Measurements from ENCODE around the gene MRPS33.
"Not testable (repeated sequence)": the region's sequence is repeated elsewhere in the genome, so short reads cannot be mapped to it uniquely, and the experiment has no call there.

MRPS33 gene

GRCh38 chr7:141014524-141015395 lies at the start of gene MRPS33:
Gene MRPS33 (minus strand): TSS chr7:141014952. CDS start chr7:141010633, 4,319 bp downstream.
- peak; percentile 98 for DNase-seq (ENCODE audit: low read depth)
- peak within 1 kb of the TSS; percentile 88 for H3K9ac ChIP-seq (ENCODE audit: low read length)
- peak within 1 kb of the TSS; percentile 94 for H3K4me3 ChIP-seq (ENCODE audit: low read length)
- H3K36me3 ChIP-seq (ENCODE audit: control insufficient read depth, insufficient read depth, low read length, severe bottlenecking): peaks cover 6% of the 10 kb centered on the region
- H3K9me3 ChIP-seq (ENCODE audit: control insufficient read depth, low read length): no peaks in the 10 kb centered on the region
- H3K27me3 ChIP-seq (replicated peaks; ENCODE audit: control insufficient read depth, insufficient read depth, low read length): no peaks in the 10 kb centered on the region
- peaks cover 26% of the 10 kb centered on the region for H3K4me1 ChIP-seq (ENCODE audit: control insufficient read depth, insufficient read depth, low read length)

DNA sequence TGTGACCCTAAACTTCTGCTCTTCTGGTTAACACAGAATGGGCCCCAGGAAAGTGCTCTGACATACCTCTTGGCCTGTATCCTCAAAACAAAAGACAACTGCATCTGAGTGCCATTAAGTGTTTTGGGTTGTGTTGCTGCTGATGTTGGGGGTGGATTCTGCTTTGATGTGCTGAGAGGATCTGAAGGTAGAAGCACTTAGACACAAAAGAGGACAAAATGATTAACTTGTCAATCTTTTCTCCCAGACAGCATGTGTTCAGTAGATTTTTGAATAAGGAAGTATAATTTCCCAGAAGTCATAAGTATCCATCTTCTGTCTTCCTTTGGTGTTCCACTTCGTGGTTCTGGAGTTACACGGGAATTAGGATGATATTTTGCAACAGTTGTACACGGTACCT lies 43.0 kb upstream of the MRPS33 start:
- no peaks in the 10 kb centered on the region for H3K36me3 ChIP-seq (ENCODE audit: control insufficient read depth, insufficient read depth, low read length, severe bottlenecking)
- H3K4me3 ChIP-seq (ENCODE audit: low read length): no peak overlapping the region
- H3K27me3 ChIP-seq (replicated peaks; ENCODE audit: control insufficient read depth, insufficient read depth, low read length): no peaks in the 10 kb centered on the region

DNA sequence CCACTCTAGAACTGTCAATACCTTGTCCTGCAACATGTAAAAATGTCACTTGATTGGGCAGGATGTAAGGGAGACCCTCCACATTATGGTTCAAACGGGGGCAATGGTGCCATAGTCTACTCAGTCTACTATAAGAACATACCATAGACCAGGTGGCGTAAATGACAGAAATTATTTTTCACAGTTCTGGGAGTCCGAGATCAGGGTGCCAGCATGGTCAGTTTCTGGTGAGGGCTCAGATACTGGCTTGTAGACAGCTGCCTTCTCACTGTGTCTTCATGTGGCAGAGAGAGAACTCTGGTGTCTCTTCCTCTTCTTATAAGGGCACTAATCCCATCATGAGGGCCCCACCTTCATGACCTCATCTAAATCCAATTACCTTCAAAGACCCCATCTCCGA lies 40.4 kb upstream of the MRPS33 start:
- DNase-seq (ENCODE audit: low read depth): no peak
- peaks cover 4% of the 10 kb centered on the region for H3K9me3 ChIP-seq (ENCODE audit: control insufficient read depth, low read length)
- H3K9ac ChIP-seq (ENCODE audit: low read length): no peak overlapping the region
- no peaks in the 10 kb centered on the region for H3K36me3 ChIP-seq (ENCODE audit: control insufficient read depth, insufficient read depth, low read length, severe bottlenecking)
- H3K4me1 ChIP-seq (ENCODE audit: control insufficient read depth, insufficient read depth, low read length): no peaks in the 10 kb centered on the region
- H3K27me3 ChIP-seq (replicated peaks; ENCODE audit: control insufficient read depth, insufficient read depth, low read length): no peaks in the 10 kb centered on the region
- no peak overlapping the region for H3K4me3 ChIP-seq (ENCODE audit: low read length)

More for the DNA sequence above, 43.0 kb upstream of the MRPS33 start:
- Histone ChIP-seq H3K9ac (ENCODE audit: low read length) (no peak overlapping the region), H3K4me1 (ENCODE audit: control insufficient read depth, insufficient read depth, low read length) (no peaks in the 10 kb centered on the region), H3K9me3 (ENCODE audit: control insufficient read depth, low read length) (peaks cover 4% of the 10 kb centered on the region)
- no peak for DNase-seq (ENCODE audit: low read depth)

DNA sequence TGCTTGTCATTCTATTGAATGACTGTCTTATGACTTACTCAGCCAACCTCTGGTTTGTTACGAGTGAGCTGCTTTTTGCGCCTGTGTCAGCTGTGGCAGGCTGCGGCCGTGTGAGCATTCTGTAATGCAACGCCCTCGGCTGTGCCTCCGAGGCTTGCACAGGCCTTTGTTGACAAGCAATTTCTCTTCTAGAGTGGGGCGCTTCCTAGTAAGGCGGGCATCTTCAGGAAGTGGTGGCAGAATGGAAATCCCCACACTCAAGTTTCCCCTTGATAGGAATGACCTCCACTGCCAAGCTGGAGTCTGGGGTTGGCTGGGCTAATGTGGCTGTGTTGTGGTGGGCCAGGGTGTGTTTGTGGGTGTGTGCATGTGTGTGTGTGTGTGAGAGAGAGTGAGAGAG lies 38.9 kb upstream of the MRPS33 start:
- H3K9ac ChIP-seq (ENCODE audit: low read length): no peak overlapping the region
- H3K4me3 ChIP-seq (ENCODE audit: low read length): no peak overlapping the region
- peaks cover 4% of the 10 kb centered on the region for H3K9me3 ChIP-seq (ENCODE audit: control insufficient read depth, low read length)
- no peaks in the 10 kb centered on the region for H3K27me3 ChIP-seq (replicated peaks; ENCODE audit: control insufficient read depth, insufficient read depth, low read length)
- H3K4me1 ChIP-seq (ENCODE audit: control insufficient read depth, insufficient read depth, low read length): no peaks in the 10 kb centered on the region
- H3K36me3 ChIP-seq (ENCODE audit: control insufficient read depth, insufficient read depth, low read length, severe bottlenecking): no peaks in the 10 kb centered on the region
- DNase-seq (ENCODE audit: low read depth): no peak

GRCh38 chr7:141045842-141046620 lies 31.3 kb upstream of the MRPS33 start:
- Histone ChIP-seq H3K9ac (ENCODE audit: low read length) (no peak overlapping the region), H3K27me3 (replicated peaks; ENCODE audit: control insufficient read depth, insufficient read depth, low read length) (no peaks in the 10 kb centered on the region), H3K4me3 (ENCODE audit: low read length) (no peak overlapping the region), H3K4me1 (ENCODE audit: control insufficient read depth, insufficient read depth, low read length) (peaks cover 8% of the 10 kb centered on the region), H3K36me3 (ENCODE audit: control insufficient read depth, insufficient read depth, low read length, severe bottlenecking) (no peaks in the 10 kb centered on the region), H3K9me3 (ENCODE audit: control insufficient read depth, low read length) (no peaks in the 10 kb centered on the region)
- peak; percentile 52 for DNase-seq (ENCODE audit: low read depth)

DNA sequence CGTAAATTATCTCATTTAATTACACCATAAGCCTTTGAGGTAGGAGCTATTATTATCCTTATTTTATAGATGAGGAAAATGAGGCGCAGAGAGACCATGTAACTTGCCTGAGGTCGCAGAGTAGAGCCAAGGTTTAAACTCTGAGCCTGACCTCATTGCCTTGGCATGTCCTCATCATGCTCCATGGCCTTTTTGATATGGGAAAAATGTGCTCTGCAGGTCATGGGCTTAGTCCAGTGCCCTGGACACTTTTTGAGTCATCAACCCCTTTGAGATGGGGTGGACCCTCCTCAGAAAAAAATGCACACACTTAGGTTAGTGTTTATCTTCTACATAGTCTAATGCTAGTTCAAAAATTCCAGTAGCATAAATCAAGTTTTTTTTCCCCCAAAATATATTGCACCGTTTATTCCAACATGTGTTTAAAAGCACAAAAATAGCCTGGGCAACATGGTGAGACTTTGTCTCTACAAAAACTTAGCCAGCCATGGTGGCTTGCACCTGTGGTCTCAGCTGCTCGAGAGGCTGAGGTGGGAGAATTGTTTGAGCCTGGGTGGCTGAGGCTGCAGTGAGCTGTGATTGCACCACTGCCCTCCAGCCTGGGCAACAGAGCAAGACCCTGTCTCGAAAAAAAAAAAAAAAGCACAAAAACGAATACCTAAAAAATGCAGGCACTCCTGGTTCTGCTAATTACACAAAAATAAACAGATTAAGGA lies 30.5 kb upstream of the MRPS33 start:
- no peaks in the 10 kb centered on the region for H3K9me3 ChIP-seq (ENCODE audit: control insufficient read depth, low read length)
- no peaks in the 10 kb centered on the region for H3K27me3 ChIP-seq (replicated peaks; ENCODE audit: control insufficient read depth, insufficient read depth, low read length)
- no peak overlapping the region for H3K4me3 ChIP-seq (ENCODE audit: low read length)
- H3K36me3 ChIP-seq (ENCODE audit: control insufficient read depth, insufficient read depth, low read length, severe bottlenecking): no peaks in the 10 kb centered on the region
- peak; percentile 16 for DNase-seq (ENCODE audit: low read depth)
- H3K4me1 ChIP-seq (ENCODE audit: control insufficient read depth, insufficient read depth, low read length): peaks cover 8% of the 10 kb centered on the region
- H3K9ac ChIP-seq (ENCODE audit: low read length): no peak overlapping the region

GRCh38 chr7:141043616-141044015 lies 28.9 kb upstream of the MRPS33 start:
- Histone ChIP-seq H3K4me3 (ENCODE audit: low read length) (no peak overlapping the region), H3K27me3 (replicated peaks; ENCODE audit: control insufficient read depth, insufficient read depth, low read length) (no peaks in the 10 kb centered on the region), H3K9me3 (ENCODE audit: control insufficient read depth, low read length) (no peaks in the 10 kb centered on the region), H3K36me3 (ENCODE audit: control insufficient read depth, insufficient read depth, low read length, severe bottlenecking) (no peaks in the 10 kb centered on the region), H3K9ac (ENCODE audit: low read length) (no peak overlapping the region), H3K4me1 (ENCODE audit: control insufficient read depth, insufficient read depth, low read length) (peaks cover 8% of the 10 kb centered on the region)
- peak; percentile 5 for DNase-seq (ENCODE audit: low read depth)

GRCh38 chr7:141042222-141043193 lies 27.8 kb upstream of the MRPS33 start:
- H3K4me3 ChIP-seq (ENCODE audit: low read length): no peak overlapping the region
- DNase-seq (ENCODE audit: low read depth): peak; percentile 28

GRCh38 chr7:141039376-141039775 lies 24.6 kb upstream of the MRPS33 start:
- no peaks in the 10 kb centered on the region for H3K9me3 ChIP-seq (ENCODE audit: control insufficient read depth, low read length)
- no peak overlapping the region for H3K9ac ChIP-seq (ENCODE audit: low read length)
- peak; percentile 18 for DNase-seq (ENCODE audit: low read depth)
- H3K27me3 ChIP-seq (replicated peaks; ENCODE audit: control insufficient read depth, insufficient read depth, low read length): no peaks in the 10 kb centered on the region
- peaks cover 1% of the 10 kb centered on the region for H3K4me1 ChIP-seq (ENCODE audit: control insufficient read depth, insufficient read depth, low read length)
- H3K4me3 ChIP-seq (ENCODE audit: low read length): no peak overlapping the region
- H3K36me3 ChIP-seq (ENCODE audit: control insufficient read depth, insufficient read depth, low read length, severe bottlenecking): no peaks in the 10 kb centered on the region

More at GRCh38 chr7:141042222-141043193, 27.8 kb upstream of the MRPS33 start:
- Histone ChIP-seq H3K36me3 (ENCODE audit: control insufficient read depth, insufficient read depth, low read length, severe bottlenecking) (no peaks in the 10 kb centered on the region), H3K9ac (ENCODE audit: low read length) (no peak overlapping the region), H3K4me1 (ENCODE audit: control insufficient read depth, insufficient read depth, low read length) (peaks cover 8% of the 10 kb centered on the region), H3K27me3 (replicated peaks; ENCODE audit: control insufficient read depth, insufficient read depth, low read length) (no peaks in the 10 kb centered on the region), H3K9me3 (ENCODE audit: control insufficient read depth, low read length) (no peaks in the 10 kb centered on the region)

- H3K4me1 ChIP-seq (ENCODE audit: control insufficient read depth, insufficient read depth, low read length); H3K9ac ChIP-seq (ENCODE audit: low read length); H3K27me3 ChIP-seq (replicated peaks; ENCODE audit: control insufficient read depth, insufficient read depth, low read length); H3K4me3 ChIP-seq (ENCODE audit: low read length); H3K36me3 ChIP-seq (ENCODE audit: control insufficient read depth, insufficient read depth, low read length, severe bottlenecking); H3K9me3 ChIP-seq (ENCODE audit: control insufficient read depth, low read length); DNase-seq (ENCODE audit: low read depth): not testable (repeated sequence)
Observed at GRCh38 chr7:141038100-141038499, 23.3 kb upstream of the MRPS33 start.

Measured in adipocyte (in vitro differentiated cells).